Stimulated activated CD4-positive, alpha-beta T cell treated with anti-CD3 and anti-CD28 coated beads, Interleukin-4, amount 100 ng/mL, for 4 hours (primary cell): ENCODE measurements around the gene NEDD4L.
"Not testable (repeated sequence)": the region's sequence is repeated elsewhere in the genome, so short reads cannot be mapped to it uniquely, and the experiment has no call there.

Source experiments
- DNase-seq, 2 experiments: peaks; one replicate each; pipeline ENCODE4 v3.0.0-alpha.2; 2020

Gene NEDD4L

GRCh38 chr18:58158459-58158858, 114.4 kb downstream of the NEDD4L start:
- DNase-seq: no peak

- no peak for DNase-seq
Measured at GRCh38 chr18:58161659-58162058, 117.6 kb downstream of the NEDD4L start.

GRCh38 chr18:58162127-58162526, 118.1 kb downstream of the NEDD4L start:
- DNase-seq: no peak

GRCh38 chr18:58163004-58163590, 119.1 kb downstream of the NEDD4L start:
- DNase-seq: no peak

GRCh38 chr18:58166278-58166844, 122.3 kb downstream of the NEDD4L start:
- DNase-seq: no peak

GRCh38 chr18:58167073-58167472, 123.0 kb downstream of the NEDD4L start:
- no peak for DNase-seq

GRCh38 chr18:58168221-58168620, 124.2 kb downstream of the NEDD4L start:
- no peak for DNase-seq

GRCh38 chr18:58168993-58169392, 125.0 kb downstream of the NEDD4L start:
- no peak for DNase-seq

GRCh38 chr18:58169472-58169871, 125.4 kb downstream of the NEDD4L start:
- DNase-seq: no peak

- not testable (repeated sequence) for DNase-seq
Measured at GRCh38 chr18:58170036-58170435, 126.0 kb downstream of the NEDD4L start.

- no peak for DNase-seq
Measured at GRCh38 chr18:58172031-58172430, 128.0 kb downstream of the NEDD4L start.

- DNase-seq: no peak
Measured at GRCh38 chr18:58174285-58174684, 130.3 kb downstream of the NEDD4L start.

GRCh38 chr18:58175122-58175785, 131.2 kb downstream of the NEDD4L start:
- DNase-seq: no peak

- DNase-seq: no peak
Measured at GRCh38 chr18:58175786-58176176, 131.8 kb downstream of the NEDD4L start.

GRCh38 chr18:58177004-58177717, 133.1 kb downstream of the NEDD4L start:
- DNase-seq: no peak

- DNase-seq: no peak
Measured at GRCh38 chr18:58177896-58178470, 134.0 kb downstream of the NEDD4L start.

- DNase-seq: no peak
Measured at GRCh38 chr18:58178511-58178910, 134.5 kb downstream of the NEDD4L start.

- DNase-seq: no peak
Measured at GRCh38 chr18:58180172-58180571, 136.1 kb downstream of the NEDD4L start.

- DNase-seq: peak; percentile 38 to 52
Measured at GRCh38 chr18:58180738-58181353, 136.8 kb downstream of the NEDD4L start.

GRCh38 chr18:58181988-58182387, 138.0 kb downstream of the NEDD4L start:
- no peak for DNase-seq

- DNase-seq: no peak
Measured at GRCh38 chr18:58183226-58183625, 139.2 kb downstream of the NEDD4L start.

- no peak for DNase-seq
Measured at GRCh38 chr18:58186258-58186948, 142.4 kb downstream of the NEDD4L start.
